GM12891 (cell line): Measurements from ENCODE around the gene SUSD5.
"Not testable (repeated sequence)": the region's sequence is repeated elsewhere in the genome, so short reads cannot be mapped to it uniquely, and the experiment has no call there.

Experiments
- DNase-seq: peaks from one replicate; pipeline ENCODE4 v3.0.0; 2011; ENCODE audit warnings: low spot score; ENCODE audit not compliant: insufficient read length
- FAIRE-seq: peaks from 2 replicates; lab custom pipeline; 2011; peaks lifted over from hg19 to GRCh38; lab: Jason Lieb, UNC
- PAX5 ChIP-seq: IDR thresholded peaks from 2 replicates; pipeline ENCODE4 v1.6.1; 2011; ENCODE audit warnings: low read length, moderate library complexity, mild to moderate bottlenecking; ENCODE audit not compliant: insufficient read depth, severe bottlenecking
- POLR2A ChIP-seq: IDR thresholded peaks from 2 replicates; pipeline ENCODE4 v1.6.1; 2011; ENCODE audit warnings: low read depth, low read length, control low read depth
- POLR2AphosphoS5 ChIP-seq: IDR thresholded peaks from 2 replicates; pipeline ENCODE4 v1.6.1; 2011; ENCODE audit warnings: low read depth, low read length, control low read depth
- POU2F2 ChIP-seq: IDR thresholded peaks from 2 replicates; pipeline ENCODE4 v1.6.1; 2011; ENCODE audit warnings: low read depth, mild to moderate bottlenecking, control low read depth, low read length, moderate library complexity
- SPI1 ChIP-seq: IDR thresholded peaks from 2 replicates; pipeline ENCODE4 v1.6.1; 2011; ENCODE audit warnings: low read depth, low read length, control low read depth
- TAF1 ChIP-seq: IDR thresholded peaks from 2 replicates; pipeline ENCODE4 v1.6.1; 2011; ENCODE audit warnings: low read depth, low read length, control low read depth

SUSD5 gene

DNA sequence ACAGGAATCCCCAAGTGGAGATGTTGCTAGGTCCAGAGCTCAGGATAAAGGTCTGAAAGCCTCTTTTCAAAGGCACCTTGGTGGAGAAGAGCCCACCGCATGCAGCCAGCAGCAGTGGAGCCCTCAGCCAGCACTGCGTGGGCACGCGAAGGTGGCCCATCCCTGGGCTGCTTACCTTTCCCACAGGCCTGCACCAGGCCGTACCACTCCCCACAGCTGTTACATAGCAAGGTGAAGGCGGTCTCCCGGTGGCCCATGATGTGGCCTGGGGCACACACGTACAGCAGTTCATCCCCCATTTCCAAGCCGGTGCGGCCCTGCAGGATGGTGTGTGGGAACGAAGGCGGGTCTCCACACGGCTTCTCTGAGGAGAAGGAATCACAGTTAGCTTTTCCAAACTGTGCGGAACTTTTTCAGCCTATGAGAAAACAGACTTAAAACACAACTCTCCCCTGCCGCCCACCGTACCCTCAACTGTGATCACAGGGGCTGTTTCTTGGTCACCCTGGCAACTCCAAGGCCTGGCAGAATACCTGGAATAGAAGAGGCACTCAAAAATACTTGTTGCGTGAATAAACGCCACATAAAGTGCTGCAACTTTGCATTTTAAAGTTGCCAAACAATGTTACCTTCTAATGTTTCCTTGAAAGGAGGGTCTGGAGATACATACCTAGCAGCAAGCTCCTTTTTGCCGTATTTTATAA, 43.7 kb downstream of the SUSD5 start:
- DNase-seq (no peak), FAIRE-seq (no peak)
- TF ChIP-seq PAX5 (no peak), POLR2A (no peak), POU2F2 (no peak), POLR2AphosphoS5 (no peak), TAF1 (no peak), SPI1 (no peak)

DNA sequence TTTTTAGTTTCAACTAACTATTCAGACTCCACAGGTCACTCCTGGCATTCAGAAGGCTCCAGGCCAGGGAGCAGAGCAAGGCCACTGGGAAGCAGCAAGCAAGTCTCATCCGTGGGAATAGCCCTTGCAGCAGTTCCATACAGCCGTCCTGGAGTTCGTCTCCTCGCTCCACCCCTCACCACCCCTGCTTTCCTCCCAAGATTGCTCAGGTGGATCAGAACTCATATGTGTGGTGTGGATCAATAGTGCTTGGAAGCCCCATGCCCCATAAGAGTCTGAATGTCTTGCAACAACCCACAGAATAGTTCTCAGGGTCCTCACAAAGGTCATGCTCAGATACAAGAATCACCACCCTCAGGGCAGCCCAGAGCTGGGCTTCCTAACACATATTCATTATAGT, 44.5 kb downstream of the SUSD5 start:
- DNase-seq (no peak), FAIRE-seq (no peak)
- TF ChIP-seq PAX5: no peak
- no peak for TF ChIP-seq TAF1
- TF ChIP-seq SPI1: no peak
- TF ChIP-seq POLR2A: no peak
- no peak for TF ChIP-seq POU2F2
- no peak for TF ChIP-seq POLR2AphosphoS5

DNA sequence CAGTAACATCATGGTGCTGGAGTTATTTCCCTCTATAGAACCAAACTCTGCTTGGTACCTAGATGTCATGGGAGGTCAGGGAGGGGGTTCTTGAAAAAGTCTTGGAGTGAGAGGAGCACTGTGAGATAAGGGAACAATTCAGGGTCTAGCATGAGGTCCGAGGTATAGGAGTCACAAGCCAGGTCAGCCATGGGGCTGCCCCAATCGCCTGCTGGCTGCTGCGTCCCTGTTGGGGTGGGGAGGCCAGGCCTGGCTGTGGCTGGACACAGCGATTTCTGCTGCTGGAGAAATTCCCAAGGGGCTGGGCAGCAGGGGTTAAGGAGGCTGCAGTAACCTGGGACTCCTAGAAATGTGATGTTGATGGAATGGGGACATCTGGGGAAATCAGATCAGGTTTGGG, 44.9 kb downstream of the SUSD5 start:
- DNase-seq (no peak), FAIRE-seq (no peak)
- TF ChIP-seq POLR2A: no peak
- TF ChIP-seq SPI1: no peak
- TF ChIP-seq TAF1: no peak
- TF ChIP-seq POLR2AphosphoS5: no peak
- no peak for TF ChIP-seq PAX5
- no peak for TF ChIP-seq POU2F2

DNA sequence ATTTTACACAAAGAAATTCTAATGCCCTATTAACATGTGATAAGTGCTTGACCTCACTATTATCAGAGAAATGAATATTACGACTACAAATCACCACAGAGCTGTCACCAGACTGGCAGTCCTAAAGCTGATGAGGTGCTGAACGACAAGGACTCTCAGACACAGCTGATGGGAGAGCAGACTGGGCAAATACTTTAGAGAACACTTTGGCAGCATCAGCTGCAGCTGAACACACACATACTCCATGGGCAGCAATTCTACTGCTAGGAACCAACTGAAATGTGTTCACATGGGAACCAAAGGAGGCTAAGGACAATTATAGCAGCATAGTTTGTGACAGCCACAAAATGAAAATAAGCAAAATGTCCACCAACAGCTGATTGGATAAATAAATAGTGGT, 45.5 kb downstream of the SUSD5 start:
- DNase-seq (no peak), FAIRE-seq (no peak)
- TF ChIP-seq POLR2AphosphoS5: no peak
- no peak for TF ChIP-seq POU2F2
- TF ChIP-seq POLR2A: no peak
- TF ChIP-seq TAF1: no peak
- no peak for TF ChIP-seq PAX5
- no peak for TF ChIP-seq SPI1

DNA sequence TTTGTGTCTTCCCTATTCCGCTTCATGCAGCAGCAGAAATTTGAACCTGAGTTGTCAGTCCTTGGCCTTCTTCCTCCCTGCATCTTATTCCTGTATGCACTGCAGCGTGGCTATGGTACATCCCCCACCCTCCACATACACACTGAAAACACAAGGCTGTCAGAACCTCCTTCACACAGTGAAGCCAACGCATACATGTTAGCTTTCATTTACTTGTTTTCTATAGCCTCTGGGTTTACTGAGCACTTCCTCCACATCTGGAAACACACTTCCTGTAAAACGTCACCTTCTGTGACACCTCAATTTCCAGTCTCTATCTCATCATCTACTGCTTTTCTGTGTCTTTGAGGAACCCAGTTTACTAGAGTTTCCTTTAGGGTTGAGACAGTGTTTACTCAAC, 47.0 kb downstream of the SUSD5 start:
- TF ChIP-seq SPI1 (peak; percentile 21; the same call in 1 of the 2 replicates), TAF1 (no peak), POLR2AphosphoS5 (no peak)
- FAIRE-seq (no peak), DNase-seq (no peak)

GRCh38 chr3:33170531-33170930, 48.1 kb downstream of the SUSD5 start:
- no peak for DNase-seq
- no peak for TF ChIP-seq SPI1
- FAIRE-seq: no peak

DNA sequence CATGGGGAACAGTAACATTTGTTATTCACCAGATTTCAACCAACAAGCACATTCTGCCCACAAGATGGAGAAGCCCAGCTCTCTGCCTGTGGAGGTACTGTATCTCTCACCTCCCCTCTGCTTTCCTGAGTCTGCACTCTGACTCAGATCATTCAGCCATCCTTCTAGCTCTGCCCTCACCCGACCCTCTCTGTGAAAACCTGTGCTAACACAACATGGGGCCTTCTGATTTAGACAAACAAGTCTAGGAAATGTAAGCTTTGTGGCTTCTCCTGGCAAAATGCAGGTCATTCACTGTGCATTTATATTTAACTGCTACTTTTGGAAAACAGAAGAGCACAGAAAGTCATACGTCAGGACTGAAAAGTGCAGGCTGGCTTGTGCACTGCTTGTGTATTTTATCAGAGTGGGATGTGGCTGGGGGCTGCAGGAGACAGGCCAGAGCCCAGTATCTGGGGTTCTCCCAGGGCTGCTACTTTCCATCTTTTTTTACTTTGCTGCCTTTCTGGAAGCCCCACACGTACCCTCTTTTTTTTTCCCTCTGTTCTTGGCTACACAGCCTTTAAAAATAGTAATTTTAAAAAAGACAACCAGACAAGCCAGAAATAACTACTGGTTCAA, 50.8 kb downstream of the SUSD5 start:
- FAIRE-seq: no peak
- no peak for TF ChIP-seq POLR2A
- TF ChIP-seq POU2F2: no peak
- TF ChIP-seq PAX5: no peak
- TF ChIP-seq SPI1: no peak
- no peak for TF ChIP-seq POLR2AphosphoS5
- no peak for TF ChIP-seq TAF1
- DNase-seq: no peak

GRCh38 chr3:33167284-33167683, 51.3 kb downstream of the SUSD5 start:
- TF ChIP-seq TAF1: no peak
- TF ChIP-seq SPI1: no peak
- no peak for TF ChIP-seq POLR2AphosphoS5
- TF ChIP-seq POLR2A: no peak
- TF ChIP-seq POU2F2: no peak
- TF ChIP-seq PAX5: no peak
- FAIRE-seq (no peak), DNase-seq (no peak)

DNA sequence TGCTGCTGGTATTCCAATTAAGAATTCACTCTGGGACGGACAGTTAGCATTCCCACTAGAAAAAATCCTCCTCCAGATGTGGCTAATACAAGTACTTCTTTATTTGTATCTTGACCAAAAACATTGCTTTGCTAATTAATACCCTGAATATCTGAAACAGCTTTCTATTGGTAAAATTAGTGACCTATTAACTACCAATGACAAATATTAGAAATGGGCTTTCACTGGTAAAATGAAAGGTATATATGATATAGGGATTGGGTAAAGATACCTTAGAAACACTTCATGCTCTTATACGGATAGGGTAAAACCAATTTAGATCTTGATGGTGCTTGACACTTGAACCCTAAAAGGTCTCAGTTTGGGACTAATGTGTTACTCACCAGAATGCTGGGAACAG, 52.5 kb downstream of the SUSD5 start:
- no peak for TF ChIP-seq PAX5
- FAIRE-seq (no peak), DNase-seq (no peak)

DNA sequence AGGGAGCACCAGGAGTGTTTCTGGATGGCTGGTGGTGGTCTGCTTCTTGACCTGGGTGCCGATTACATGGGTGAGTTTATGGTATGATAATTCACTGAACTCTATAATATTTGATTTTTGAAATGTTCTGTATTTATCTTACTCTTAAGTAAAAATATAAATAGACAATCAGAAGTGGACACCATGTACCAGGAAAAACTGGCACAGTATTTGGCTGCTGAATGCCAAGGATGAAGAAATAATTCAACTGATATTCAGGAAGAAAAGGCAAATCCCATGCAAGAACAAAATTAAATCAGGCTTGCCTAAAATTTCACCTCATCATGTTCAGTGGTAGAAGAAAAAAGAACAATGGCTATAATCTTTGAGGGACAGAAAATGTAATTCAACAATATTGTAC, 53.2 kb downstream of the SUSD5 start:
- FAIRE-seq (no peak), DNase-seq (no peak)
- no peak for TF ChIP-seq POLR2A

DNA sequence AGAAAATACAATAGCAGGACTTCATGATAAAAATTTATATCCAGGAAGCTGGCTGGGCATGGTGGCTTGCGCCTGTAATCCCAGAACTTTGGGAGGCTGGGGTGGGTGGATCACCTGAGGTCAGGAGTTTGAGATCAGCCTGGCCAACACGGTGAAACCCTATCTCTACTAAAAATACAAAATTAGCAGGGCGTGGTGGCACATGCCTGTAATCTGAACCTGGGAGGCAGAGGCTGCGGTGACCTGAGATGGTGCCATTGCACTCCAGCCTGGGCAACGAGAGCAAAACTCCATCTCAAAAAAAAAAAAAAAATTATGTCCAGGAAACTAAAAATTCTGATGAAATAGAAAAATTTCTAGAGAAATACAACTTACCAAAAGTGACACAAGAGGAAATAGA, 56.0 kb downstream of the SUSD5 start:
- DNase-seq, FAIRE-seq: not testable (repeated sequence)

GRCh38 chr3:33159981-33160380, 58.6 kb downstream of the SUSD5 start:
- FAIRE-seq: no peak
- no peak for TF ChIP-seq SPI1
- no peak for TF ChIP-seq POLR2AphosphoS5
- no peak for TF ChIP-seq PAX5
- TF ChIP-seq TAF1: no peak
- TF ChIP-seq POU2F2: no peak
- TF ChIP-seq POLR2A: no peak
- DNase-seq: no peak
